NK-92 (cell line): ENCODE measurements around the gene CPSF2.
"Not testable (repeated sequence)": the region's sequence is repeated elsewhere in the genome, so short reads cannot be mapped to it uniquely, and the experiment has no call there.

Experiments used
- DNase-seq: peaks from one replicate; lab custom pipeline; 2025; ENCODE audit not compliant: unreplicated experiment; lab: John Stamatoyannopoulos, UW

CPSF2 gene

DNA sequence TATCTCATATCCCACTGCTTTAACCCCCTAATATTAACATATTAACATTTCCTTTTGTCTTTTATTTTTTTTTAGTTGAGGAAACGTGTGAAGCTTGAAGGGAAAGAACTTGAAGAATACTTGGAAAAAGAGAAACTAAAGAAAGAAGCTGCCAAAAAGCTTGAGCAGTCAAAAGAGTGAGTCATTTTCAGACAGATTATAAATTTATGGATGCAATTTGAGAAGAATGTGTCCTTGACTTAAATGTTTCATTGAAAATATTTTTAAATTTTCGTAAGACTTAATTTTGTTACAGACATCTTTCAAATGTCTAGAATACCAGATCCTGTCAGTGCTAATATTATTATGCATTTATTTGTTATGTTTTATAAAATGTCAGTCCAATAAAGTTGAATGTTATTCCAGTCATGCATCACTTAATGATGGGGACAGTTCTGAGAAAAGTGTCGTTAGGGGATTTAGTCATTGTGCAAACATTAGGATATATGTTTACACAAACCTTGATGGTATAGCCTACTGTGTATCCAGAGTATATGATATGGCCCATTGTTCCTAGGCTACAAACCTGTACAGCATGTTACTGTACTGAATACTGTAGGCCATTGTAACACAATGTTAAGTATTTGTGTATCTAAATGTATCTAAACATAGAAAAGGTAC is 32.6 kb downstream of the CPSF2 start:
- no peak for DNase-seq

DNA sequence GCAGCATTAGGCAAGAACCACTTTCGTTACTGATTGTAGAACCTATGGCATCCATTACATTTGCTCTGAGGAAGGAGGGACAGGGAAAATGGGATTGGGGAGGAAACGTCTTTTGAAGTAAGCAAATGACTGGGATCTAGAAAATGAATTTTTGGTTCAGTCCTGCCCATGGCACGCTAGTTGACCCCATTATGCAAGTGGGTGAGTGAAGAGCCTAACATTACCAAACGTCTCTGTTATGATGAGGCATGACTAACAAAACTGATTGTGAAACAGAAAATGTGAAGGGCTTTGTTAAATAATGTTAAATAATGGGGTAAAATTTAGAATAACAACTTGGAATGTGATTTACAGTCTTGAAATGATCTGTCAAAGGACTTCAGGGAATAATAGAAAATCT is 38.9 kb downstream of the CPSF2 start:
- DNase-seq: no peak

DNA sequence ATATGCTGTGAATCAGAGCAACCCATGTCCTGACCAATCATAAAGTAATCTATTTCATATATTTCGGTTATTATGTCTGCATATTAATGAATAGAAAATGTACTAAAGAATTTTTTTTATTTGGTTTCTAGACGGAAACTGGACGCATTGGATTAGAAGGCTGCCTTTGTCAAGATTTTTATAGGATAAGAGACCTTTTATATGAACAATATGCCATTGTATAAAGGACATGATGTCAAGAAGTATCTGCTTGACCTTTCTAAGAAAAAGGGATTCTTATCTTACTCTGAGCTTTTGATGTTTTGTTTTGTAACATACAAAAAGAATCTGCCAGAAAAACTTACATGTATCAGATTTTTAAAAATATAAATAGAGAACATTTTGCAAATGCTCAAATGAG is 39.8 kb downstream of the CPSF2 start:
- no peak for DNase-seq

DNA sequence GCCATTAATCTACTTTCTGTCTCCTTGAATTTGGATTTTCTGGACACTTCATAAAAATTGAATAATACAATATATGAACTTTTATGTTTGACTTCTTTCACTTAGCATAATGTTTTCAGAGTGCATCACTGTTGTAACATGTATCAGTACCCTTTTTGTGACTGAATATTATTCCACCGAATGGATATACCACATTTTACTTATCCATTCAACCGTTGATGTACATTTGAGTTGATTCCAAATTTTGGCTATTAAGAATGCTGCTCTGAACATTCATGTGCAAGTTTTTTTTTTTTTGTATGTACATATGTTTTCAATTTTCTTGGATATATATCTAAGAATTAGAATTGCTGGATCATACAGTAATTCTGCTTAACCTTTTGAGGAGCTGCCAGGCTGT is 43.2 kb downstream of the CPSF2 start:
- DNase-seq: no peak

DNA sequence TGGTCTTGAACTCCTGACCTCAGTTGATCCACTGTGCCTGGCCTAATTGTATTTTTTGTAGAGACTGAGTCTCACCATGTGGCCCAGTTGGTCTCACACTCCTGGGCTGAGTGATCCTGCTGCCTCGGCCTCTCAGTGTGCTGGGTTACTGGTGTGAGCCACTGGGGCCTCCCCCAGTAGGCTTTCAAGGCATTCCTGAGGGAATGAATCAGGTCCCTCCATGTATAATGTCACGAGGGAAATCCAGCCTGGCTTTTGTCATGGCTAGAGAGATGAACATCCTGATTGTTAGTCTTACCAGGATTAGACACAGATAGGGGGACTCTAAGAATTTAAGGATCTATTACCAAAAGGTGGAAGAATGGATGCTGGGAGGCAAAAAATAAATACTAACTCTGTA is 51.9 kb downstream of the CPSF2 start:
- DNase-seq: no peak

DNA sequence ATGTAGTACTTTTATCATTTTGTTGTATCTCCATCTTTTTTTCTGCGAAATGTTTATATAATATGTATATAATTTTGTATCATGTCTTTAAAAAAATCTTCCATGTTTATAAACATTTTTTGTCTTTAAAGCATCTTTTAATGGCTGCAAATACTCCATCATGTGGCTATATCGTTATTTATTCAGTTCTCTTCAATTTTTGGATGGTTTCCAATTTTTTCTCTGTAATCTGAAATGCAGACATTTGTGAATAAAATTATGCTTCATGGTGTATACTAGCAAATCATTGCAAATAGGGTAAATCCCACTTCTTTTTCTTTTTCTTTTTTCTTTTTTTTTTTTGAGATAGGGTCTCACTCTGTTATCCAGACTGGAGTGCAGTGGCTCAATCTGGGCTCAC is 54.0 kb downstream of the CPSF2 start:
- DNase-seq: no peak

DNA sequence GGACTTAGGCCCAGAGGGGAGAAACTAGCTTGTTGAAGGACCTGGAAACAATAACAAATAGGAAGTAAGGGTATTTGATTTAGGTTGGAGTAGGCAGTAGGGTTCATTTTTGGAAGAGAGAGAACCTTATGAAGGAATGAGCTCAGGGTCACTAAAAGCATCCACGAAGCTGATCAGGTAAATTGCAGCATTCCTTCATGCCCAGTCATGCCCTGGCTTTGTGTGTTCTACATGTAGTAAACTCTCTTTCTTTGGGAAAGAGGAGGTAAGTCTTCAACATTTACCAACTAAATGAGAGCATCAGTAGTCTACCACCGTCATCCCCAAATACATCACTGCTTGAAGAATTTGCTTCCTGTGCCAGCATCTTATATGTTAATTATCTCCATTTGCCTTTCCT is 54.7 kb downstream of the CPSF2 start:
- DNase-seq: no peak

DNA sequence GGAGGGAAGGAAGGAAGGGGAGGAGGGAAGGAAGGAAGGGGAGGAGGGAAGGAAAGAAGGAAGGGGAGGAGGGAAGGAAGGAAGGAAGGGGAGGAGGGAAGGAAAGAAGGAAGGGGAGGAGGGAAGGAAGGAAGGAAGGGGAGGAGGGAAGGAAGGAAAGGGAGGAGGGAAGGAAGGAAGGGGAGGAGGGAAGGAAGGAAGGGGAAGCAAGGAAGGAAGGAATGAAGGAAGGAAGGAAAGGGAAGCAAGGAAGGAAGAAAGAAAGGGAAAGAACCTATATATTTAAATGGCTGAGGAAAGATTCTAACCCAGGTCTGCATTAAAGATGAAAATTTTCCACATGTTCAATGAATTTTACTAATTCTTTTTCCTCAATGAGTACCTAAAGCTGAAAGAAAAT is 57.4 kb downstream of the CPSF2 start:
- not testable (repeated sequence) for DNase-seq

DNA sequence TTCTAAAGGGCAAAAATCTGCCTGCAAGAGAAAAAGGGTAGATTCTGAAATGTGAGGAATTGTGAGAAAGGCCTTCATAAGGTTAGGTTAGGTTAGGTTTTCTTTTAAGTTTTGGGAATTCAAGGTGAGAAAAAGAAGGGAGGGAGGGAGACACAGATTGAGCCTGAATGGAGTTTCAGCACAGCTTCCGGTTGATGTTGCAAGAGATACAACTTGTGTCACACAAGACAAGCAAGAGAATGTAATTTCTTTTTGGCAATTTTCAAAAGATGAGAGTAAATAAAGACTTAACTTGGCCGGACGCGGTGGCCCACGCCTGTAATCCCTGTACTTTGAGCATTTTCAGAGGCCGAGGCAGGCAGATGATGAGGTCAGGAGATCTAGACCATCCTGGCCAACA is 63.8 kb downstream of the CPSF2 start:
- no peak for DNase-seq

DNA sequence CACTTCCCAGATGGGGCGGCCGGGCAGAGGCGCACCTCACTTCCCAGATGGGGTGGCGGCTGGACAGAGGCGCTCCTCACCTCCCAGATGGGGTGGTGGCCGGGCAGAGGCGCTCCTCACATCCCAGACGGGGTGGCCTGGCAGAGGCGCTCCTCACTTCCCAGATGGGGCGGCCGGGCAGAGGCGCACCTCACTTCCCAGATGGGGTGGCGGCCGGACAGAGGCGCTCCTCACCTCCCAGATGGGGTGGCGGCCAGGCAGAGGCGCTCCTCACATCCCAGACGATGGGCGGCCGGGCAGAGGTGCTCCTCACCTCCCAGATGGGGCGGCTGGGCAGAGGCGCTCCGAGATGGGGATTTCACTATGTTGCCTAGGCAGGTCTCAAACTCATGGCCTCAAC is 65.8 kb downstream of the CPSF2 start:
- not testable (repeated sequence) for DNase-seq

DNA sequence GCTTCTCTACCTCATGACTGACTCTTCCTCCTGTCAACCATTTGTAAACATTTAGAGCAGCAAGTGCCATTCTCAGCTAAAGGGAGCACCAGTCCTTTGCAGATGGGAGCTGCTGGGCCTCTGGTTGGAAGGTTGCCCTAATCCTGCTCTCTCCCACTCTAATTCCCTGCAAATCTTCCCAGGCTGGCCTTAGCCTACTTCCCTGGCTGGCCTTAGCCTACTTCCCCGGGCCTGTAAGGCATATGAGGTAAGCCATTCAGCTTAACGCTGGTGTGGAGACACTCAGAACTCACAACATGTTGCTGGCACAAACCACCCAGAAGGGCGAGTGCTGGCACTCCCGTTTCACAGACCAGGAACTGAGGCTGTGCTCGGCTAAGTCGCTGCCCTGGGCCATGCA is 69.0 kb downstream of the CPSF2 start:
- no peak for DNase-seq

DNA sequence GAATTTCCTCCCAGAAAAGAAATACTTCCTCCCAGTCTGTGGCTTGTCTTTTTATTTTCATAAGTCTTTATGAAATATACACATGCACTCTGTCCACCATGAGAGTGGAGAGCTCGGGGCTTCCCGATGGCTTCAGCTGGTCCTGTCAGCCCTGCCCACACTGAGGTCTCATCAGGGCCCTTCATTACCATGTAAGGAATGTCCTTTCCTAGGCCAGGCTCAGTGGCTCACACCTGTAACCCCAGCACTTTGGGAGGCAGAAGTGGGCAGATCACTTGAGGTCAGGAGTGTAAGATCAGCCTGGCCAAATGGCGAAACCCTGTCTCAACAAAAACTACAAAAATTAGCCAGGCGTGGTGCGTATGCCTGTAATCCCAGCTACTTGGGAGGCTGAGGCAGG is 77.0 kb downstream of the CPSF2 start:
- no peak for DNase-seq

DNA sequence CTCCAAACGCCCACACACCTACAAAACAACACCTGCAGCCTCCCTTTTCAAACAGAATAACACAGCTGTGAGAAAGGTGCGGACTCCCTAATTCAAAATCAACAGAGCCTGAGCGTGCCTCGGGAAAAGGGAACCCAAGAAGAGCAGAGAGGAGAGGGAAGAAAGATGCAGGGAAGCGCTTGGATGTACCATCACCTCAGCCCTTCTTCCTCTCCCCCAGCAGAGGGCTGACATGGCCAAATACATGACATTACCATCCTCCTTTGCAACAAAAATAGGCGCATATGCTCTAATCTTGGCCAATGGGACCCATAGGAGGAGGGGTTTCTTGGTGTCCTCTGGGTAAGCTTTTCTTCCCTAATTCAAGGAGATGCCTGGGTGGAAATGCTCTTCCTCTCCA is 78.0 kb downstream of the CPSF2 start:
- DNase-seq: no peak

DNA sequence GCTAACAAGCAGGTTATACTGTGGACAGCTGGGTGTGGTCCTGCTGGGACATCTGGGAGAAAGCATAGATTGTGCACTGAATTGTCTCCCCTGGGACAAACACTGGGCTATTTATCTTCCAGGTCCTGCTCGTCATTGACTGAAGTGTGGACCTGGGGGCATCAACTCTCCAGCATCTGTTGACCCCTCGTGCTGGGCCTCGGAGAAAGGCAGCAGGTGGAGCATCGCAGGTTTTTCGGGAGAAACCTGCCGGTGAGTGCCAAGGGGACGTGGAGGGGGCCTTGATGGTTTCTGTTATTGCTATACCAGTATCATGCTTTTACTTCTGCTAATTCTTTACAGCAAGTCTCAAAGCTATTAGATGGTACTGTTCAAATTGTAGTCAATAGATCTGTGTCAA is 81.3 kb downstream of the CPSF2 start:
- DNase-seq: no peak

DNA sequence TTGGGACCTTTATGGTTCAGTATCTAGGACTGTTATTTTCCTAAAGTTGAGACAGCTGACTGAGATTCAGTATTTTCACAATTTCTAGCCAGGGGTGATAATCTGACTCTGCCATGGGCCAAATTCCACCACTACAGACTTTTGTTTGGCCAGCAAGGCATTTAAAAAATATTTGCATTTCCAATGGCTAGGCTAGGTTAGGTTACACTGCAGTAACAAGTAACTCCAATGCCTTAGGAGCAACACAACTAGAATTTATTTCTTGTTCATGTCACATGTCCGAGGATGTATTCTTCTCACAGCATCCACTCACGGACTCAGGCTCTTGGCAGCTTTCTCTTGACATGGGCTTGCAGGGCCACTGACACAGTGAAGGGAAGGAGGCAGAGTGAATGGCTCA is 83.0 kb downstream of the CPSF2 start:
- DNase-seq: no peak

DNA sequence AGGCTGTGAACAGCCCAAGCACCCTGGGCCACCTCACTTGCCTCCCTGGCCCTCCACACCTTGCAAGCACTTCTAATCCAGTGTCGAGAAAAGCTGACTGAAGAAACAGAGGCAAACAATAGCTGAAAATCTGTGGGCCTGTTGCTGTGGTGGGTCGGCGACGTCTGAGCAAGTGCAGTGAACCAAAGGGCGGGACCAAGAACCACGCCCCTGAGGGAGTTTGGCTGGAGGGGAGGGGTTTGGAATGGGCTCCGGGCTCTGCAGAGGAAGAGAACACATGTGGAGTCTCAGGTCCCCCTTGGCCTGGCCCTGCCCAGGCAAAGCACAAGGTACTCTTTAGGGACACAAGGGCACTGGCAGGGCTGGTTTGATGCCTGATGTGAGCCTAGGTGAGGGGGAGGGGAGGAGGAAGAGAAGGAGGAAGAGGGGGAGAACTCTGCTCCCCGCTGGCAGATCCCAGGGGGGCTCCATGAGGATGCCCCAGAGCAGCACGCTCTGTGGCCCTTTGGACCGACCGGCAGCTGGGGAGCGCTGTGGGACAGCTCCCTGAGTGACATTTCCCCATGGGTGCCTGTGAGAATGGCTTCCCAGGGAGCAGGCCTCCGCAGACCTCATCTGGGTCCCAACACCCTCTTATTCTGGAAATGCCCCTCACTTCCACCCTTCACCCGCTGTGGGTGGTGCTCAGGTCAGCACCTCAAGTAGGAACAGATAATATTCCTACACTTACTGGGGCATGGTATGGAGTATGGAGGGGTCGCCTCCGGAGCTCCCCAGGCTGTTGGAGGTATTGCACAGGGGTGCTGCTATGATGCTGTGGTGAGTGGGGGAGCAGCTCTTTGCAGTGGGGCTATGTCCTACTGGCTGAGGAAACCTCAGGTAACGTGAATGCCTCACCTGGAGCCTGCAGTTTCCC is 85.5 kb downstream of the CPSF2 start:
- DNase-seq: no peak

DNA sequence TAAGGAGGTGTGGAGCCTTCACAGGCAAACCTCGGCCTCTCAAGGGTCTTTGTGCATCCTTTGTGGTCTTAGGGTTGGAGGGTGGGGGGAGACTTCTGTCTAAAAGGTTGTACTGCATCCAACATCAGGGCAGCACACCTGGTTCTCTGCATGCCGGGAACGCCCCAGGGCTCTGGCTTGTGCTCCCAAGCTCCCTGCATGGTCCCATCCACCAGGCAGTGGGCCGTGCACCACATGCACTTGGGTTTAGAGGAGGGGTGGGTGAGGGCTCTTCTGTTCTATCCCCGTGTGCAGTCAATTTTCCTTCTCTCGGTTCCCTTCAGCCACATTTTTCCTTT is 86.1 kb downstream of the CPSF2 start:
- DNase-seq: no peak

DNA sequence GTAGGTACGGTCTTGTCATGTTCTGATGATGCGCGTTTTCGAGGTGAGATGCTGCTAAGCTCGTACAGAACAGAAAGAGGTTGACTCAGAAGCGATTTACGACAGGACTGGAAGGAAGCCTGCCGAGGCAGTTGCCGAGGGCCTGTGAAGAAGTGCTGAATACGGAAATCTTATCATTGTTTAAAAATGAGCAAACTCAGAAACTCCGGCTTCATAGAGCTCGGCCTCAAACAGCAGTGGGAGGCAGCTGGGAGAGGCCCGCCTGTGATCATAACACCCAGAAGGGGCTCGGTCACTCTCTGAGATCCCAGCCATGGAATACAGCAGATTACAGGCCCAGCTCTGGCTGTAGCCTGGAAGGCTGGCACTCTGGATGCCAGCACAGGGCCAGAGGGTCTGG is 87.4 kb downstream of the CPSF2 start:
- no peak for DNase-seq

DNA sequence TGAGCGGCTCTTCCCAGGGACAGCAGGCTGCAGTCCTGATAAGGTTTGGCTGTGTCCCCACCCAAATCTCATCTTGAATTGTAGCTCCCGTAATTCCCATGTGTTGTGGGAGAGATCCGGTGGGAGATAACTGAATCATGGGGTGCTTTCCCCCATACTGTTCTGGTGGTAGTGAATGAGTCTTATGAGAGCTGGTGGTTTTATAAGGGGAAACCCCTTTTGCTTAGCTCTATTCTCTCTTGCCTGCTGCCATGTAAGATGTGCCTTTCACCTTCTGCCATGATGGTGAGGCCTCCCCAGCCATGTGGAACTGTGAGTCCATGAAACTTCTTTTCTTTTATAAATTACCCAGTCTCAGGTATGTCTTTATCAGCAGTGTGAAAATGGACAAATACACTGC is 91.4 kb downstream of the CPSF2 start:
- DNase-seq: not testable (repeated sequence)

DNA sequence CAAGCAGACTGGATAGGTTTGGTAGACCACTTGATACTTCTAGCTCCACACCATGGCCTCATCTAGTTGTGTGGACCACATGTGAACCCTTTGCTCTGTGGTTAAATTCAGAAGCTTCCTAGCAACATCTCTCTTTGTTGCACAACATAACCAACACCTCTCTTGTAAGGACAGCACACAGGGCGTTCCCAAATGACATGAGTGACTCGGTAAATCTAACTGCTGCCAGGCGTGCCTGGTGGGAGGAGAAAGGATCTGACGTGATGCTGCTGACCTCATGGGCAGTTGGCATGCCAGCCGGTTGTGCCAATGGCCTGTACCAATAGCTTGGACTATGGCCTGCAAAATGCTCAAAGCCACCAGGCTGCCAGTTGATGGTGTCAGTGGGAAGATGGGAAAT is 93.8 kb downstream of the CPSF2 start:
- DNase-seq: no peak

DNA sequence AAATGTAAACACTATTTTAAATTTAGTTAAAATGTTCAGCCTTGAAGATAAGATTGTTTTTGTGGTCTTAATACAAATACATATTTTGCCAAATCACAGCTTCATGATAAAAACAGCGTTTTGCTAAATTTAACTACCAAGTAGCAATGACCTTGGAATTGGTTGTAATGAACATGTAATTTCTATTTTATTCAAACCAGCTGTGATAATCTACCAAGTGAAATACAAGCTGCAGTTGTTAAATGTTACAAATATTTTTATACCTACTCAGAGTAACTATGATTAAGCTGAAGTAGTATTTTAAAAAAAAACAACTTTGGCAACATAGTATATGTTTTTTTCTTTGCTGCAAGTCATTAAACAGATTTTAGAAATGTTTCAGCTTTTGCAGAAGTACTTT is 96.2 kb downstream of the CPSF2 start:
- no peak for DNase-seq
